Neural crest cell (in vitro differentiated cells): ENCODE data around the gene TLR5. TPM values are rescaled to one million over a fixed set of nuclear protein-coding genes. Genes with fewer than 3 reads are reported as not detected.

Source experiments
- DNase-seq: peaks from one replicate; pipeline ENCODE4 v3.0.0; 2021; ENCODE audit warnings: low read depth, mixed read lengths, low spot score
- H3K27ac Mint-ChIP-seq: one replicate; pipeline ENCODE4 v1.8.0; 2021; ENCODE audit warnings: mild to moderate bottlenecking, mixed read lengths; ENCODE audit not compliant: unreplicated experiment
- H3K27me3 Mint-ChIP-seq: 2 replicates; pipeline ENCODE4 v1.8.0; 2021; ENCODE audit warnings: low read depth, mild to moderate bottlenecking, mixed read lengths
- H3K36me3 Mint-ChIP-seq: 2 replicates; pipeline ENCODE4 v1.8.0; 2021; ENCODE audit warnings: low read depth, mild to moderate bottlenecking, mixed read lengths
- H3K4me1 Mint-ChIP-seq: 2 replicates; pipeline ENCODE4 v1.8.0; 2021; ENCODE audit warnings: mixed read lengths
- H3K4me3 Mint-ChIP-seq: one replicate; pipeline ENCODE4 v1.8.0; 2021; ENCODE audit warnings: mild to moderate bottlenecking, mixed read lengths
- H3K9me3 Mint-ChIP-seq: 2 replicates; pipeline ENCODE4 v1.8.0; 2021; ENCODE audit warnings: mixed read lengths
- total RNA-seq: library from RNA; stranded (reverse); gene quantifications from 2 replicates; pipeline ENCODE4 v1.2.1, GENCODE V29; 2021
- TF ChIP-seq, protein P1 (sequence below): fragments of 200-600 bp; sonication (generic); conservative IDR thresholded peaks from 2 replicates; pipeline ENCODE4 v1.5.0; 2021; ENCODE audit warnings: antibody characterized with exemption, mild to moderate bottlenecking

The TLR5 gene
- total RNA-seq, 1 donor from 2014 or later: 0.30 TPM

GRCh38 chr1:223143537-223144248 is 645 bp upstream of the TLR5 start:
- peaks cover 16% of the 10 kb centered on the region for H3K9me3 Mint-ChIP-seq
- TF ChIP-seq, protein P1, sequence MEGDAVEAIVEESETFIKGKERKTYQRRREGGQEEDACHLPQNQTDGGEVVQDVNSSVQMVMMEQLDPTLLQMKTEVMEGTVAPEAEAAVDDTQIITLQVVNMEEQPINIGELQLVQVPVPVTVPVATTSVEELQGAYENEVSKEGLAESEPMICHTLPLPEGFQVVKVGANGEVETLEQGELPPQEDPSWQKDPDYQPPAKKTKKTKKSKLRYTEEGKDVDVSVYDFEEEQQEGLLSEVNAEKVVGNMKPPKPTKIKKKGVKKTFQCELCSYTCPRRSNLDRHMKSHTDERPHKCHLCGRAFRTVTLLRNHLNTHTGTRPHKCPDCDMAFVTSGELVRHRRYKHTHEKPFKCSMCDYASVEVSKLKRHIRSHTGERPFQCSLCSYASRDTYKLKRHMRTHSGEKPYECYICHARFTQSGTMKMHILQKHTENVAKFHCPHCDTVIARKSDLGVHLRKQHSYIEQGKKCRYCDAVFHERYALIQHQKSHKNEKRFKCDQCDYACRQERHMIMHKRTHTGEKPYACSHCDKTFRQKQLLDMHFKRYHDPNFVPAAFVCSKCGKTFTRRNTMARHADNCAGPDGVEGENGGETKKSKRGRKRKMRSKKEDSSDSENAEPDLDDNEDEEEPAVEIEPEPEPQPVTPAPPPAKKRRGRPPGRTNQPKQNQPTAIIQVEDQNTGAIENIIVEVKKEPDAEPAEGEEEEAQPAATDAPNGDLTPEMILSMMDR: no peak
- H3K4me3 Mint-ChIP-seq: peak overlapping the region; percentile 65
- no peaks in the 10 kb centered on the region for H3K36me3 Mint-ChIP-seq
- DNase-seq: no peak
- peaks cover 20% of the 10 kb centered on the region for H3K27me3 Mint-ChIP-seq
- no peak overlapping the region for H3K27ac Mint-ChIP-seq
- H3K4me1 Mint-ChIP-seq: peaks cover 21% of the 10 kb centered on the region

DNA sequence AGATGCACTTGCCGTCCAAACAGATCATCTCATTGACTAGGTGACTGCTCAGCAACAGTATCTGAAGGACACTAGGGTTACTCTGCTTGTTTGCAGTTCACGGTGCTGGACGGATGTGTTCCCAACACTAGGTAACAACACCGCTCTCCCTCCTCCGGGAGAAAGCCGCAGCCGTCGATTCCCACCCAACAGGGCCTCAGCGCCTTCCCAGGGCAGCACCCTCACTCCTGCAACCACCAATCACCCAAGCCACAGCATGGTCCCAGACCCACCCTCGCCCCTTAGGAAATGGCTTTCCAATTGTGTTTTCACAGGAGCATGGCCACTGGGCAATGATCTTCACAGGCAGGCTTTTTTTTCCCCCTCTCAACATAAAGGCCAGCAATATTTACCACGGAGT is 779 bp downstream of the TLR5 start:
- H3K4me1 Mint-ChIP-seq: peaks cover 21% of the 10 kb centered on the region
- DNase-seq: no peak
- TF ChIP-seq, protein P1: no peak
- H3K4me3 Mint-ChIP-seq: peak overlapping the region; percentile 72
- H3K36me3 Mint-ChIP-seq: no peaks in the 10 kb centered on the region
- H3K9me3 Mint-ChIP-seq: peaks cover 12% of the 10 kb centered on the region
- H3K27me3 Mint-ChIP-seq: peaks cover 23% of the 10 kb centered on the region
- no peak overlapping the region for H3K27ac Mint-ChIP-seq

- Mint-ChIP-seq H3K27ac (no peak overlapping the region), H3K4me3 (peak overlapping the region; percentile 21), H3K27me3 (peaks cover 22% of the 10 kb centered on the region), H3K36me3 (no peaks in the 10 kb centered on the region), H3K4me1 (peaks cover 21% of the 10 kb centered on the region), H3K9me3 (peaks cover 1% of the 10 kb centered on the region)
- no peak for DNase-seq
- TF ChIP-seq, protein P1: no peak
These were observed 2.2 kb downstream of the TLR5 start for GRCh38 chr1:223140611-223141405.

- H3K36me3 Mint-ChIP-seq: no peaks in the 10 kb centered on the region
- TF ChIP-seq, protein P1: no peak
- no peak overlapping the region for H3K4me3 Mint-ChIP-seq
- H3K4me1 Mint-ChIP-seq: peaks cover 27% of the 10 kb centered on the region
- H3K9me3 Mint-ChIP-seq: no peaks in the 10 kb centered on the region
- no peak for DNase-seq
- peaks cover 43% of the 10 kb centered on the region for H3K27me3 Mint-ChIP-seq
- no peak overlapping the region for H3K27ac Mint-ChIP-seq
These were observed 5.5 kb downstream of the TLR5 start for GRCh38 chr1:223137455-223138085.

- Mint-ChIP-seq H3K9me3 (no peaks in the 10 kb centered on the region), H3K27me3 (peaks cover 50% of the 10 kb centered on the region), H3K36me3 (no peaks in the 10 kb centered on the region), H3K4me1 (peaks cover 17% of the 10 kb centered on the region), H3K27ac (no peak overlapping the region), H3K4me3 (no peak overlapping the region)
- DNase-seq: no peak
- TF ChIP-seq, protein P1: no peak
These were observed 7.0 kb downstream of the TLR5 start for GRCh38 chr1:223136086-223136485.
